Smooth muscle cell (in vitro differentiated cells): ENCODE results near the gene CCL25. TPM values are rescaled to one million over a fixed set of nuclear protein-coding genes. Genes with fewer than 3 reads are reported as not detected.

Source experiments
- DNase-seq: peaks from one replicate; lab custom pipeline; 2025; ENCODE audit not compliant: unreplicated experiment; lab: John Stamatoyannopoulos, UW
- H2AFZ ChIP-seq: fragments of 200-600 bp; sonication (generic); 2 replicates; pipeline ENCODE4 v1.6.0; 2016; ENCODE audit warnings: antibody characterized with exemption, low read depth, mild to moderate bottlenecking
- H3F3A ChIP-seq: fragments of 200-600 bp; sonication (generic); 2 replicates; pipeline ENCODE4 v1.6.0; 2017; ENCODE audit warnings: antibody characterized with exemption, low read depth
- H3K27ac ChIP-seq: fragments of 200-600 bp; sonication (generic); 2 replicates; pipeline ENCODE4 v1.5.1; 2016; ENCODE audit warnings: low read depth, mild to moderate bottlenecking
- H3K27me3 ChIP-seq: fragments of 200-600 bp; sonication (generic); 2 replicates; pipeline ENCODE4 v1.6.1; 2016; ENCODE audit warnings: low read depth, mild to moderate bottlenecking
- H3K36me3 ChIP-seq: fragments of 200-600 bp; sonication (generic); 2 replicates; pipeline ENCODE4 v1.5.1; 2016; ENCODE audit warnings: low read depth
- H3K4me1 ChIP-seq: fragments of 200-600 bp; sonication (generic); 2 replicates; pipeline ENCODE4 v1.5.1; 2016; ENCODE audit warnings: low read depth
- H3K4me2 ChIP-seq: fragments of 200-600 bp; sonication (generic); 2 replicates; pipeline ENCODE4 v1.6.0; 2016; ENCODE audit warnings: mild to moderate bottlenecking
- H3K4me3 ChIP-seq: fragments of 200-600 bp; sonication (generic); 2 replicates; pipeline ENCODE4 v1.5.1; 2016; ENCODE audit warnings: mild to moderate bottlenecking
- H3K79me2 ChIP-seq: fragments of 200-600 bp; sonication (generic); 2 replicates; pipeline ENCODE4 v1.6.0; 2016; ENCODE audit warnings: low read depth, mild to moderate bottlenecking
- H3K9ac ChIP-seq: fragments of 200-600 bp; sonication (generic); 2 replicates; pipeline ENCODE4 v1.6.0; 2016; ENCODE audit warnings: low read depth
- H3K9me3 ChIP-seq: fragments of 200-600 bp; sonication (generic); replicated peaks from 2 replicates; pipeline ENCODE4 v1.5.1; 2016; ENCODE audit warnings: low read depth
- H4K20me1 ChIP-seq: fragments of 200-600 bp; sonication (generic); 2 replicates; pipeline ENCODE4 v1.6.0; 2016; ENCODE audit warnings: low read depth
- WGBS: methylation state at CpG from one replicate; pipeline ENCODE4 v1.1.7; 2016; ENCODE audit warnings: low lambda C conversion rate; 5-methylcytosine and 5-hydroxymethylcytosine counted together
- polyA plus RNA-seq: library from polyadenylated mRNA; unstranded; fragments of >200 nt; fragmentation: Nextera tagmentation; extraction: Ambion mirVana; gene quantifications from 2 replicates; pipeline ENCODE4 v1.2.1, GENCODE V29; 2016
- total RNA-seq: library from RNA; depleted of rRNA; stranded (reverse); fragments of >200 nt; gene quantifications from 2 replicates; pipeline ENCODE4 v1.2.3, GENCODE V29; 2014
- TF ChIP-seq, protein P1 (sequence below): fragments of 200-600 bp; sonication (generic); IDR thresholded peaks from 2 replicates; pipeline ENCODE4 v1.5.1; 2017; ENCODE audit warnings: borderline replicate concordance, mild to moderate bottlenecking, antibody characterized with exemption; ENCODE audit not compliant: insufficient read depth, poor library complexity, severe bottlenecking

The CCL25 gene
- total and polyA plus RNA-seq, 2 experiments from 2014 or later: 0.91 TPM; not detected in 1

DNA sequence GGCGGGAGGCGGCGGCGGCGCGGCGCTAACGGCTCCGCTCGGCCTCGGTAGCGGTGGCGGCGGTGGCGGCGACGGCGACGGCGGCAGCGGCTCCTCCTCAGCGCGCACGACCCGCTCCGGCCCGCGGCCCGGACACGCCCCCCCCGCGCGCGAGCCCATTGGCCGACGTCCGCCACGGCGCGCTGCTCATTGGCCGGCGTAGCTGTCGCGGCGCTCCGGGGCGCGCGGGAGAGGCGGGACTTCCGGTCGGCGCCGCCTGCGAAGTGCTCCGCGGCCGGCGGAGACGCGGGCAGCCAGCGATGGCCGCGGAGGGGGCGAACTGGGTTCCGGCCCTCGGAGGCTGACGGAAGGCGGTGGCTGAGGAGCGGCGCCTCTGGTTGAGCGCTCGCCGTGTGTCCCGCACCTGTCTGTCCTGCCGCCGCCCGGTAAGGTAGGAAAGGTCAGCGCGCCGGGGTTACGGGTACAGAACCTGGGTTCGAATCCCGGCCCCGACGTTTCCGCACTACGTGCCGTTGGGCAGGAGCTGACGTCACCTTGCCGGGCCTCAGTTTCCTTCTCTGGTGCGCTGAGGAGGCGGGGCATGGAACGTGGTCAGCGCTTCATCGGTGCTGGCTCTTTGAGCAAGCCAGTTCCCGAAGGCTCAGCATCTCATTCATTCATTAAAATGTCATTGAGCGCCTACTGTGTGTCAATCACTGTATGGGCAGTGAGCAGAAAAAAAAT, 46.9 kb upstream of the CCL25 start, which contains the start of gene ELAVL1:
ELAVL1 (minus strand) TSS at position 108 of the 723 bp plus-strand sequence. CDS start 13,826 bp downstream, outside the sequence.
- Histone ChIP-seq H3K27me3 (no peaks in the 10 kb centered on the region), H3K4me3 (peak within 1 kb of the TSS; percentile 82), H3K27ac (peak within 1 kb of the TSS; percentile 76), H2AFZ (peak within 1 kb of the TSS; percentile 94), H3K36me3 (no peaks in the 10 kb centered on the region), H3K4me1 (peaks cover 22% of the 10 kb centered on the region), H3K9ac (peak within 1 kb of the TSS; percentile 73), H3F3A (peaks cover 12% of the 10 kb centered on the region), H4K20me1 (peaks cover 43% of the 10 kb centered on the region), H3K79me2 (peaks cover 49% of the 10 kb centered on the region), H3K9me3 (no peaks in the 10 kb centered on the region), H3K4me2 (peak within 1 kb of the TSS; percentile 95)
- DNase-seq: peak; percentile 56
- 1% methylated on average over 54 of the region's 98 CpGs for WGBS
- TF ChIP-seq, protein P1, sequence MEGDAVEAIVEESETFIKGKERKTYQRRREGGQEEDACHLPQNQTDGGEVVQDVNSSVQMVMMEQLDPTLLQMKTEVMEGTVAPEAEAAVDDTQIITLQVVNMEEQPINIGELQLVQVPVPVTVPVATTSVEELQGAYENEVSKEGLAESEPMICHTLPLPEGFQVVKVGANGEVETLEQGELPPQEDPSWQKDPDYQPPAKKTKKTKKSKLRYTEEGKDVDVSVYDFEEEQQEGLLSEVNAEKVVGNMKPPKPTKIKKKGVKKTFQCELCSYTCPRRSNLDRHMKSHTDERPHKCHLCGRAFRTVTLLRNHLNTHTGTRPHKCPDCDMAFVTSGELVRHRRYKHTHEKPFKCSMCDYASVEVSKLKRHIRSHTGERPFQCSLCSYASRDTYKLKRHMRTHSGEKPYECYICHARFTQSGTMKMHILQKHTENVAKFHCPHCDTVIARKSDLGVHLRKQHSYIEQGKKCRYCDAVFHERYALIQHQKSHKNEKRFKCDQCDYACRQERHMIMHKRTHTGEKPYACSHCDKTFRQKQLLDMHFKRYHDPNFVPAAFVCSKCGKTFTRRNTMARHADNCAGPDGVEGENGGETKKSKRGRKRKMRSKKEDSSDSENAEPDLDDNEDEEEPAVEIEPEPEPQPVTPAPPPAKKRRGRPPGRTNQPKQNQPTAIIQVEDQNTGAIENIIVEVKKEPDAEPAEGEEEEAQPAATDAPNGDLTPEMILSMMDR: no peak

DNA sequence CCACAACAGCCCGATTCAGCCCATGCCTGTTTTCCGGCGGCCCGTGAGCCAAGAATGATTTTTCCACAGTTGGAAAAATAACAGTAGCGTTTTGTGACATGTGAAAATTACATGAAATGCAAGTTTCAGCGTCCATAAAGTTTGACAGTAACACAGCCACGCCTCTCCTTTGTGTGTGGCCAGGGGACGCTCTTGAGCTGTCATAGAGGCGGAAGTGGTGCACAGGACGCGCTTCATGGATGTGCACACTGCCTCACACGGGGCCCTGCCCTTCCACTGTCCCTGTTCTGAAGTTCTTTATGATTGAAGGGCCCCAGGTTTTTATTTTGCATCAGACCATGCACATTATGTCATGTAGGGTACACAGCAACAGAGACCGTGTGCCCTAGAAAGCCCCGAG, 34.8 kb upstream of the CCL25 start:
- Histone ChIP-seq H3K4me1 (no peaks in the 10 kb centered on the region), H3K79me2 (no peaks in the 10 kb centered on the region), H2AFZ (no peak overlapping the region), H4K20me1 (no peaks in the 10 kb centered on the region), H3K9me3 (no peaks in the 10 kb centered on the region), H3F3A (no peaks in the 10 kb centered on the region), H3K4me3 (no peak overlapping the region), H3K9ac (no peak overlapping the region), H3K4me2 (no peak overlapping the region), H3K27ac (no peak overlapping the region), H3K27me3 (no peaks in the 10 kb centered on the region), H3K36me3 (no peaks in the 10 kb centered on the region)
- TF ChIP-seq, protein P1: no peak
- 85% methylated on average over 14 of the region's 14 CpGs for WGBS
- DNase-seq: no peak

DNA sequence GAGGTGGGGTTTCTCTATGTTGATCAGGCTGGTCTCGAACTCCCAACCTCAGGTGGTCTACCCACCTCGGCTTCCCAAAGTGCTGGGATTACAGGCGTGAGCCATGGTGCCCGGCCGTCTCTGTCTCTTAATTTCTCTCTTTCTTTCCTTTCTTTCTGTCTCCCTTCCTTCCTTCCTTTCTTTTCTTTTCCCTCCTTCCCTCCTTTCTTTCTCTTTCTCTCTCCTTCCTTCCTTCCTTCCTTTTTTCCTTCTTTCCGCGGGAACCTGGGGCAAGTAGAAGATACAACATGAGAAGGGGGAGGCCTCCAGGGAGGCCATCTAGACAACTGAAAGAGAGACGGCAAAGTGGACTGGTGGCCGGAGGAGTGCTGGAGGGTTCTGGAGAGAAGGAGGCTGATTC, 31.9 kb upstream of the CCL25 start:
- 94% methylated on average over 9 of the region's 9 CpGs for WGBS
- no peak overlapping the region for H3K4me2 ChIP-seq
- no peaks in the 10 kb centered on the region for H3K9me3 ChIP-seq
- H3K27ac ChIP-seq: no peak overlapping the region
- H3K9ac ChIP-seq: no peak overlapping the region
- H3K36me3 ChIP-seq: no peaks in the 10 kb centered on the region
- no peaks in the 10 kb centered on the region for H3F3A ChIP-seq
- no peaks in the 10 kb centered on the region for H3K27me3 ChIP-seq
- no peak overlapping the region for H3K4me3 ChIP-seq
- no peak overlapping the region for H2AFZ ChIP-seq
- H3K4me1 ChIP-seq: no peaks in the 10 kb centered on the region
- TF ChIP-seq, protein P1: no peak
- H3K79me2 ChIP-seq: no peaks in the 10 kb centered on the region
- H4K20me1 ChIP-seq: no peaks in the 10 kb centered on the region
- no peak for DNase-seq

DNA sequence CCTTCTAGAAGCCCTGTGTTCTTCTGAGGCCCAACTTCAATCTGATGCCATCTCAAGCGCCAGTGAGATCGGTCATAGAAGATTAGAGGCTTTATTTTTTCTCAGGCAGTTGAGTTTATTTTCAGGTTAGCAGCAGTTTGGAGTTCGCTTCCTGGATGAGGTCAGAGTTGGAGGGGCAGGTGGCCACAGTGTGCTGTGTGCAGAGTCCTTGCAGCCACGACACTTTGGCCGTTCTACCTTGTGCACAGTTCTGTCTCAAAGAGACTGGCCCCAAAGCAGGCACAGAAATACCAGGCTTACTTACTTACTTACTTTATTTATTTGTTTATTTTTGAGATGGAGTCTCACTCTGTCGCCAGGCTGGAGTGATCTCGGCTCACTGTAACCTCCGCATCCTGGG, 31.2 kb upstream of the CCL25 start:
- Histone ChIP-seq H3F3A (no peaks in the 10 kb centered on the region), H3K9me3 (no peaks in the 10 kb centered on the region), H3K36me3 (no peaks in the 10 kb centered on the region), H3K27ac (no peak overlapping the region), H4K20me1 (no peaks in the 10 kb centered on the region), H3K4me1 (no peaks in the 10 kb centered on the region), H3K9ac (no peak overlapping the region), H3K79me2 (no peaks in the 10 kb centered on the region), H3K27me3 (no peaks in the 10 kb centered on the region), H3K4me2 (no peak overlapping the region), H3K4me3 (no peak overlapping the region), H2AFZ (no peak overlapping the region)
- 91% methylated on average over 8 of the region's 8 CpGs for WGBS
- DNase-seq: no peak
- TF ChIP-seq, protein P1: no peak
